HepG2 (cell line): ENCODE measurements around the gene LPCAT4. TPM values are rescaled to one million over a fixed set of nuclear protein-coding genes. Genes with fewer than 3 reads are reported as not detected.

Experiments used
- FOXA3 ChIP-seq: IDR thresholded peaks from 2 replicates; pipeline ENCODE4 v1.6.1; 2016; ENCODE audit warnings: missing genetic modification reagents, missing compliant biosample characterization
- GABPA ChIP-seq, 2 experiments: IDR thresholded peaks; 2 replicates each; pipeline ENCODE4 v1.6.1; 2011 to 2016; ENCODE audit warnings: low read depth in 2 of 2, low read length in 1 of 2, missing biosample characterization in 1 of 2, missing genetic modification characterization in 1 of 2
- GATAD2A ChIP-seq: IDR thresholded peaks from 2 replicates; pipeline ENCODE4 v1.6.1; 2016
- HCFC1 ChIP-seq: fragments of 150-350 bp; IDR thresholded peaks from 2 replicates; pipeline ENCODE4 v1.6.1; 2014; ENCODE audit warnings: low read depth, low read length
- HDAC6 ChIP-seq: fragments of 200-600 bp; sonication (generic); IDR thresholded peaks from 2 replicates; pipeline ENCODE4 v1.7.0; 2017; ENCODE audit warnings: mild to moderate bottlenecking, antibody characterized with exemption, low read length, low read depth
- KMT2A ChIP-seq: sonication (generic); formaldehyde crosslinking; IDR thresholded peaks from 2 replicates; pipeline ENCODE4 v1.4.0; 2020; ENCODE audit warnings: missing genetic modification reagents
- MXD4 ChIP-seq: IDR thresholded peaks from 2 replicates; pipeline ENCODE4 v1.6.1; 2016; ENCODE audit warnings: mild to moderate bottlenecking, missing biosample characterization, missing genetic modification reagents
- SP1 ChIP-seq, 2 experiments: fragments of 450-650 bp in 1 of 2; sonication (generic) in 1 of 2; formaldehyde crosslinking in 1 of 2; IDR thresholded peaks; 2 replicates each; pipeline versions ENCODE4 v1.4.0 to v1.6.1; 2016 to 2020; ENCODE audit warnings: missing genetic modification reagents in 1 of 2
- SUZ12 ChIP-seq: fragments of 150-350 bp; IDR thresholded peaks from 2 replicates; pipeline ENCODE4 v1.6.1; 2014; ENCODE audit warnings: low read depth, low read length
- ZBTB3 ChIP-seq: sonication (generic); formaldehyde crosslinking; IDR thresholded peaks from 2 replicates; pipeline ENCODE4 v1.4.0; 2020; ENCODE audit warnings: low read depth, mild to moderate bottlenecking, moderate library complexity, missing genetic modification reagents, borderline replicate concordance
- ZNF263 ChIP-seq: sonication (generic); formaldehyde crosslinking; IDR thresholded peaks from 2 replicates; pipeline ENCODE4 v1.4.0; 2020; ENCODE audit warnings: missing genetic modification reagents
- ZNF3 ChIP-seq: IDR thresholded peaks from 2 replicates; pipeline ENCODE4 v1.7.0; 2017; ENCODE audit warnings: inconsistent platforms
- ZNF549 ChIP-seq: sonication (generic); formaldehyde crosslinking; IDR thresholded peaks from 2 replicates; pipeline ENCODE4 v1.5.0; 2020; ENCODE audit warnings: missing genetic modification reagents
- ZNF552 ChIP-seq: sonication (generic); formaldehyde crosslinking; IDR thresholded peaks from 2 replicates; pipeline ENCODE4 v1.9.0; 2022; ENCODE audit warnings: missing genetic modification reagents, mild to moderate bottlenecking, borderline replicate concordance
- ZNF839 ChIP-seq: sonication (generic); formaldehyde crosslinking; IDR thresholded peaks from 2 replicates; pipeline ENCODE4 v1.4.0; 2020; ENCODE audit warnings: missing genetic modification reagents, mild to moderate bottlenecking, borderline replicate concordance
- ZNF878 ChIP-seq: sonication (generic); formaldehyde crosslinking; IDR thresholded peaks from 2 replicates; pipeline ENCODE4 v1.8.1; 2023; ENCODE audit warnings: mild to moderate bottlenecking, missing genetic modification reagents, moderate library complexity
- polyA plus RNA-seq, 8 experiments: library from polyadenylated mRNA; depleted of rRNA in 3 of 8; stranded (reverse) in 7 of 8; unstranded in 1 of 8; fragments of >200 nt; fragmentation: Illumina TruSeq in 4 of 8; extraction: Trizol in 4 of 8; gene quantifications; 2 replicates each; pipeline versions ENCODE4 v1.2.1 to v1.2.3, GENCODE V29; 2011 to 2016; ENCODE audit warnings: low read depth in 4 of 8, missing spikeins in 1 of 8, mixed read lengths in 1 of 8; ENCODE audit not compliant: insufficient read depth in 1 of 8
- total RNA-seq, 5 experiments: library from RNA; depleted of rRNA; stranded (reverse); fragments of >200 nt; fragmentation: Illumina TruSeq; extraction: Trizol; gene quantifications; 2 replicates each; pipeline ENCODE4 v1.2.3, GENCODE V29; 2016; ENCODE audit warnings: low read depth in 1 of 5
- TF ChIP-seq, protein P1 (sequence below): sonication (generic); formaldehyde crosslinking; IDR thresholded peaks from 2 replicates; pipeline ENCODE4 v1.5.0; 2020; ENCODE audit warnings: mild to moderate bottlenecking, missing genetic modification reagents
- TF ChIP-seq, protein P2 (sequence below): sonication (generic); formaldehyde crosslinking; IDR thresholded peaks from 2 replicates; pipeline ENCODE4 v1.8.0; 2022; ENCODE audit warnings: missing genetic modification reagents, mild to moderate bottlenecking, moderate library complexity, borderline replicate concordance
- TF ChIP-seq, protein P3 (sequence below): IDR thresholded peaks from 2 replicates; pipeline ENCODE4 v1.6.1; 2016; ENCODE audit warnings: low read depth, control low read depth
- TF ChIP-seq, protein P4 (sequence below): sonication (generic); formaldehyde crosslinking; IDR thresholded peaks from 2 replicates; pipeline ENCODE4 v1.4.0; 2020; ENCODE audit warnings: missing genetic modification reagents

Gene LPCAT4
- total and polyA plus RNA-seq, 2 of the 13 experiments (the other 11 are each of a cell fraction or from before 2014, with no cell fraction given), result 8.1 to 57.1 TPM

DNA sequence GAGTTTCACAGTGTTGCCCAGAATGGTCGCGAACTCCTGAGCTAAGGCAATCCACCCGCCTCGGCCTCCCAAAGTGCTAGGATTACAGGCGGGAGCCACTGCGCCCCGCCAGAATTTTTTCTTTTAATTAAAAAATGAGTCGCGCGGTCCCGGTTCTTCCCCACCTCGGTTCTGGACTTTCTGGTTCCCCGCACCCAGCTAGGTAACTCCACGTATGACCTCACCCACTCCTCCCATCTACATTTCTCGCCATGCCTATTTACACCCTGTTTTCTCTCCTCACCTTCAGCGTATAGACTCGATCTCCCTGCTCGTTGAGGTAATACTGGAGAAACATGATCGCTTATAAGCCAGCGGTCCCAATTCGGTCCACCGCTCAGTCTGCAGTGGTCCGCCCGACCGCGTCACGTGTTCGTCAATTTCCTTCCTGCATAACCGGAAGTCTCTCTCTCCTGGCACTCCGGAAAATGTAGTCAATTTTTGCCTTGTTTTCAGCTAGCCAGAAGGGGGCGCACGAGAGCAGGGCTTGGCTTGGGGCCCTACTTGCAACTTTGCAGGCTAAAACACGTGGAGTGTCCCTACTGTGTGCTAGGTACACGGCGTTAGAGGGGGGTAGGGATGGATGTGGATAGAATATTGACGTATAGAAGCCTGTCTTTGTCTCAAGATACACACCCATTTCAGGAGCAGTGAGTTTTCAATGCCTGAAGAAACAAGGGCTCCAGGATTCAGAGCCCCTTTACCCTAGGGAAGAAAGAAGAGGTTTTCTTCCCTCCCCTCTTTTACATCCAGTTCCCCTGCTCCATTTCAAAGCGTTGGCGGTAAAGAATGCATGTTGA, 24.0 kb downstream of the LPCAT4 start, which contains the start of the genes NOP10 and NUTM1 (continued):
- TF ChIP-seq, protein P1, sequence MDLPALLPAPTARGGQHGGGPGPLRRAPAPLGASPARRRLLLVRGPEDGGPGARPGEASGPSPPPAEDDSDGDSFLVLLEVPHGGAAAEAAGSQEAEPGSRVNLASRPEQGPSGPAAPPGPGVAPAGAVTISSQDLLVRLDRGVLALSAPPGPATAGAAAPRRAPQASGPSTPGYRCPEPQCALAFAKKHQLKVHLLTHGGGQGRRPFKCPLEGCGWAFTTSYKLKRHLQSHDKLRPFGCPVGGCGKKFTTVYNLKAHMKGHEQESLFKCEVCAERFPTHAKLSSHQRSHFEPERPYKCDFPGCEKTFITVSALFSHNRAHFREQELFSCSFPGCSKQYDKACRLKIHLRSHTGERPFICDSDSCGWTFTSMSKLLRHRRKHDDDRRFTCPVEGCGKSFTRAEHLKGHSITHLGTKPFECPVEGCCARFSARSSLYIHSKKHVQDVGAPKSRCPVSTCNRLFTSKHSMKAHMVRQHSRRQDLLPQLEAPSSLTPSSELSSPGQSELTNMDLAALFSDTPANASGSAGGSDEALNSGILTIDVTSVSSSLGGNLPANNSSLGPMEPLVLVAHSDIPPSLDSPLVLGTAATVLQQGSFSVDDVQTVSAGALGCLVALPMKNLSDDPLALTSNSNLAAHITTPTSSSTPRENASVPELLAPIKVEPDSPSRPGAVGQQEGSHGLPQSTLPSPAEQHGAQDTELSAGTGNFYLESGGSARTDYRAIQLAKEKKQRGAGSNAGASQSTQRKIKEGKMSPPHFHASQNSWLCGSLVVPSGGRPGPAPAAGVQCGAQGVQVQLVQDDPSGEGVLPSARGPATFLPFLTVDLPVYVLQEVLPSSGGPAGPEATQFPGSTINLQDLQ, result no peak
- no peak for TF ChIP-seq HDAC6
- no peak for TF ChIP-seq ZNF552 (CRISPR knock-in tag)
- TF ChIP-seq, protein P2, sequence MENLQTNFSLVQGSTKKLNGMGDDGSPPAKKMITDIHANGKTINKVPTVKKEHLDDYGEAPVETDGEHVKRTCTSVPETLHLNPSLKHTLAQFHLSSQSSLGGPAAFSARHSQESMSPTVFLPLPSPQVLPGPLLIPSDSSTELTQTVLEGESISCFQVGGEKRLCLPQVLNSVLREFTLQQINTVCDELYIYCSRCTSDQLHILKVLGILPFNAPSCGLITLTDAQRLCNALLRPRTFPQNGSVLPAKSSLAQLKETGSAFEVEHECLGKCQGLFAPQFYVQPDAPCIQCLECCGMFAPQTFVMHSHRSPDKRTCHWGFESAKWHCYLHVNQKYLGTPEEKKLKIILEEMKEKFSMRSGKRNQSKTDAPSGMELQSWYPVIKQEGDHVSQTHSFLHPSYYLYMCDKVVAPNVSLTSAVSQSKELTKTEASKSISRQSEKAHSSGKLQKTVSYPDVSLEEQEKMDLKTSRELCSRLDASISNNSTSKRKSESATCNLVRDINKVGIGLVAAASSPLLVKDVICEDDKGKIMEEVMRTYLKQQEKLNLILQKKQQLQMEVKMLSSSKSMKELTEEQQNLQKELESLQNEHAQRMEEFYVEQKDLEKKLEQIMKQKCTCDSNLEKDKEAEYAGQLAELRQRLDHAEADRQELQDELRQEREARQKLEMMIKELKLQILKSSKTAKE (CRISPR knock-in tag), result no peak
- TF ChIP-seq SP1 (IDR thresholded peaks at IDR 0.05), result no peak
- no peak for TF ChIP-seq SP1 (CRISPR knock-in tag; IDR thresholded peaks at IDR 0.05)
- no peak; the same call in 1 of the 2 replicates for TF ChIP-seq ZNF3 (CRISPR knock-in tag)
- no peak for TF ChIP-seq SUZ12
- TF ChIP-seq, protein P3, sequence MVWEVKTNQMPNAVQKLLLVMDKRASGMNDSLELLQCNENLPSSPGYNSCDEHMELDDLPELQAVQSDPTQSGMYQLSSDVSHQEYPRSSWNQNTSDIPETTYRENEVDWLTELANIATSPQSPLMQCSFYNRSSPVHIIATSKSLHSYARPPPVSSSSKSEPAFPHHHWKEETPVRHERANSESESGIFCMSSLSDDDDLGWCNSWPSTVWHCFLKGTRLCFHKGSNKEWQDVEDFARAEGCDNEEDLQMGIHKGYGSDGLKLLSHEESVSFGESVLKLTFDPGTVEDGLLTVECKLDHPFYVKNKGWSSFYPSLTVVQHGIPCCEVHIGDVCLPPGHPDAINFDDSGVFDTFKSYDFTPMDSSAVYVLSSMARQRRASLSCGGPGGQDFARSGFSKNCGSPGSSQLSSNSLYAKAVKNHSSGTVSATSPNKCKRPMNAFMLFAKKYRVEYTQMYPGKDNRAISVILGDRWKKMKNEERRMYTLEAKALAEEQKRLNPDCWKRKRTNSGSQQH (CRISPR knock-in tag), result no peak; the same call in 1 of the 2 replicates
- no peak for TF ChIP-seq ZNF549 (CRISPR knock-in tag)
- peak; percentile 45; the same call in 1 of the 2 replicates for TF ChIP-seq HCFC1
- peak; percentile 75; the same call in 1 of the 2 replicates for TF ChIP-seq ZNF878 (CRISPR knock-in tag)
- no peak for TF ChIP-seq ZBTB3 (CRISPR knock-in tag)
- TF ChIP-seq GATAD2A (CRISPR knock-in tag), result peak; percentile 79
- no peak for TF ChIP-seq ZNF263 (CRISPR knock-in tag)
- peak; percentile 55 for TF ChIP-seq FOXA3 (CRISPR knock-in tag)
- TF ChIP-seq ZNF839 (CRISPR knock-in tag), result no peak
- TF ChIP-seq MXD4 (CRISPR knock-in tag), result peak; percentile 90
- TF ChIP-seq GABPA (IDR thresholded peaks at IDR 0.05; ENCODE audit: low read depth, low read length), result peak; percentile 79
- TF ChIP-seq GABPA (CRISPR knock-in tag; IDR thresholded peaks at IDR 0.05; ENCODE audit: low read depth), result peak; percentile 98
- TF ChIP-seq KMT2A (CRISPR knock-in tag), result peak; percentile 93
- TF ChIP-seq, protein P4, sequence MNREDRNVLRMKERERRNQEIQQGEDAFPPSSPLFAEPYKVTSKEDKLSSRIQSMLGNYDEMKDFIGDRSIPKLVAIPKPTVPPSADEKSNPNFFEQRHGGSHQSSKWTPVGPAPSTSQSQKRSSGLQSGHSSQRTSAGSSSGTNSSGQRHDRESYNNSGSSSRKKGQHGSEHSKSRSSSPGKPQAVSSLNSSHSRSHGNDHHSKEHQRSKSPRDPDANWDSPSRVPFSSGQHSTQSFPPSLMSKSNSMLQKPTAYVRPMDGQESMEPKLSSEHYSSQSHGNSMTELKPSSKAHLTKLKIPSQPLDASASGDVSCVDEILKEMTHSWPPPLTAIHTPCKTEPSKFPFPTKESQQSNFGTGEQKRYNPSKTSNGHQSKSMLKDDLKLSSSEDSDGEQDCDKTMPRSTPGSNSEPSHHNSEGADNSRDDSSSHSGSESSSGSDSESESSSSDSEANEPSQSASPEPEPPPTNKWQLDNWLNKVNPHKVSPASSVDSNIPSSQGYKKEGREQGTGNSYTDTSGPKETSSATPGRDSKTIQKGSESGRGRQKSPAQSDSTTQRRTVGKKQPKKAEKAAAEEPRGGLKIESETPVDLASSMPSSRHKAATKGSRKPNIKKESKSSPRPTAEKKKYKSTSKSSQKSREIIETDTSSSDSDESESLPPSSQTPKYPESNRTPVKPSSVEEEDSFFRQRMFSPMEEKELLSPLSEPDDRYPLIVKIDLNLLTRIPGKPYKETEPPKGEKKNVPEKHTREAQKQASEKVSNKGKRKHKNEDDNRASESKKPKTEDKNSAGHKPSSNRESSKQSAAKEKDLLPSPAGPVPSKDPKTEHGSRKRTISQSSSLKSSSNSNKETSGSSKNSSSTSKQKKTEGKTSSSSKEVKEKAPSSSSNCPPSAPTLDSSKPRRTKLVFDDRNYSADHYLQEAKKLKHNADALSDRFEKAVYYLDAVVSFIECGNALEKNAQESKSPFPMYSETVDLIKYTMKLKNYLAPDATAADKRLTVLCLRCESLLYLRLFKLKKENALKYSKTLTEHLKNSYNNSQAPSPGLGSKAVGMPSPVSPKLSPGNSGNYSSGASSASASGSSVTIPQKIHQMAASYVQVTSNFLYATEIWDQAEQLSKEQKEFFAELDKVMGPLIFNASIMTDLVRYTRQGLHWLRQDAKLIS (CRISPR knock-in tag), result no peak
